ENCODE measurements around the gene TMPRSS7.

Gene TMPRSS7

DNA sequence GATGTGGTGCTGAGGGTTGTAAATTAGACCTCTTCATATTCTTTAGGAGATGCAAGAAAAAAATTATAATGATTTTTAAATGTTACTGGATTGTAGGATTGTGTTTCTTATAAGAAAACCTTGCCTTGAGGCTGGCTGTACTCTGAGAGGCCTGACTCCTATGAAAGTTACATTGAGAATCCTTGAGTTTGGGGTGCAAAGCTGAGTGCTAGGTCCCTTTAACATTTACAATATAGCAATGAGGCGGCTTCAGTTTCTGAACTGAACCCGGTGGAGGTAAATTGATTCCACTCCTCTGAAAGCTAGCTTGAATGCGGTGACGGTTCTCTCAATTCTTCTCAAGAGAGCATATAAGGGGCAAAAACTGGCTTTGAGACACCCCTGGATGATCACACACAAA, at the start of gene TMPRSS7:
TMPRSS7 (plus strand) TSS at position 301 of the 400 bp plus-strand sequence. CDS start 110 bp downstream, outside the sequence.
- no peak for DNase-seq (ENCODE audit: low read depth, low spot score)

DNA sequence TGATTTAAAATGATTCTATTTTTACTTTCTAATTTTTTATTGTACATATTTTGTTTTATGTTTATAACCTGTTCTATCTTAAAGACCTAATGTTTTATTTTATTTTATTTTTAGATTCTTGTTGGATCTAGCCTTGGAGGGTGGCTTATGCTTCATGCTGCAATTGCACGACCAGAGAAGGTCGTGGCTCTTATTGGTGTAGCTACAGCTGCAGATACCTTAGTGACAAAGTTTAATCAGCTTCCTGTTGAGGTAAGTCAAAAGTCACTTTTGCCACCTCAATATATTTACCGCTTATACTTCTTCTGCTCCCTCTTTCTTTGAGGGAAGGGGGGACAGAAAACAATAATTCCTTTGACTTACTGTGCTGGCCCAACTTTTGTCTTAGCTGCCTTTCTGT, 47.7 kb upstream of the TMPRSS7 start:
- no peak for DNase-seq (ENCODE audit: low read depth, low spot score)

GRCh38 chr3:111989061-111989678, 45.4 kb upstream of the TMPRSS7 start:
- DNase-seq (ENCODE audit: low read depth, low spot score): no peak

GRCh38 chr3:111993038-111993437, 41.5 kb upstream of the TMPRSS7 start:
- peak; percentile 25 for DNase-seq (ENCODE audit: low read depth, low spot score)

GRCh38 chr3:111998636-111999483, 35.7 kb upstream of the TMPRSS7 start, which contains the start of gene TAGLN3:
Gene TAGLN3, plus strand, starts transcription at chr3:111998922. Its CDS starts 501 bp downstream, at chr3:111999423.
- peak; percentile 91 for DNase-seq (ENCODE audit: low read depth, low spot score)

DNA sequence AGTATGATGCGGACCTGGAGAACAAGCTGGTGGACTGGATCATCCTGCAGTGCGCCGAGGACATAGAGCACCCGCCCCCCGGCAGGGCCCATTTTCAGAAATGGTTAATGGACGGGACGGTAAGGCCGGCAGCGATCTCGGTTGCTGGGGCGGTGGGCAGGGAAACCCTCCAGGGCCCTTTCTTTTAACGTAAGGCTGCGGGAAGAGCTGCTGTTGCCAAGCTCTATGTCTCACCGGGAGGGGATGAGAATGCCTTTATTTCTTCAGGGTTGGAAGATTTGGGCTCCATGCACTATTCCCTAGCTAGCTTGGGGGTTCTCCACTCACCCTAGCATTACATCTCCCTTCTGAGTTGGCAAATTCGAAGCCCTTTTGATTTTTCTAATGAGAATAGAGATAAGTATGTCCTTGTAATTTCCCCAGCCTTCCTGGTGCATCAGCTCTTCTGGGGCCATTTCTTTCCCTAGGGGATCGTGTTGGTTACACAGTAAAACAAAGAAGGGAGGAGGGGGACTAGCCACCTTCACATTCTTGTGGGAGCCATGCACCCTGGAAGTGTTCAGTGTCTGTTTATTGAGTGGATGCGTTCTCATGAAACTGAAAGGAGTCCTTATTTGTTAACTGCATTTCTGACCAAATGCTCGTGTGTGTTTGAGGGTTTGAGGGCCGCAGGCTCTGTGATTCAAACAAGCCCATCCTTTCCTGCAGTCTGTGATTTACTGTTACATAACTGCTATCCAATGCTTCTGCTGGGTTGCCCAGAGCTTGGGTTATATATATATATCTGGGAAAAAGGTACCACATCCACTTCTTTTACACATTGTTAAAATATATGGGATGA, 34.8 kb upstream of the TMPRSS7 start:
- DNase-seq (ENCODE audit: low read depth, low spot score): peak; percentile 13

DNA sequence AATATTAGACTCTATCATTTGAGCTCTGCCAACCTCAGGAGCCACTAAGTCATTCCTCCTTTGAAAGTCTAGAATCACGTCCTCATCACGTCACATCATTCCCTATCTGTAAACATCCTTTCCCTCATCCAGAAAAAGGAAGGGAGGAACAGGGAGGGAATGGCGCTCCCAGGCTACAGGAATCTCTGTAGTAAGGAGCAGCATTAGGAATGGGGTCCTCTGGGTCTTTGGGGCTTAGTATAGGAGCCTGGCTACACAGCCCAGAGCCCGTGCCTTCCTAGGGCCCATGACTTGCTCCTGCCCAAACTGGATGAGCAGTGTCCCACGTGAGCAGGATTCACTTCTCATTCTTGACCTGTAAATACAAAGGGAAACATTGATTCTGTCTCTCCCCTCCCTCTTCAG, 34.2 kb upstream of the TMPRSS7 start:
- no peak for DNase-seq (ENCODE audit: low read depth, low spot score)

GRCh38 chr3:112000966-112001365, 33.6 kb upstream of the TMPRSS7 start:
- DNase-seq (ENCODE audit: low read depth, low spot score): peak; percentile 89

GRCh38 chr3:112001526-112001925, 33.0 kb upstream of the TMPRSS7 start:
- DNase-seq (ENCODE audit: low read depth, low spot score): peak; percentile 55

- DNase-seq (ENCODE audit: low read depth, low spot score): no peak
Observed at GRCh38 chr3:112002096-112002971, 32.2 kb upstream of the TMPRSS7 start.

DNA sequence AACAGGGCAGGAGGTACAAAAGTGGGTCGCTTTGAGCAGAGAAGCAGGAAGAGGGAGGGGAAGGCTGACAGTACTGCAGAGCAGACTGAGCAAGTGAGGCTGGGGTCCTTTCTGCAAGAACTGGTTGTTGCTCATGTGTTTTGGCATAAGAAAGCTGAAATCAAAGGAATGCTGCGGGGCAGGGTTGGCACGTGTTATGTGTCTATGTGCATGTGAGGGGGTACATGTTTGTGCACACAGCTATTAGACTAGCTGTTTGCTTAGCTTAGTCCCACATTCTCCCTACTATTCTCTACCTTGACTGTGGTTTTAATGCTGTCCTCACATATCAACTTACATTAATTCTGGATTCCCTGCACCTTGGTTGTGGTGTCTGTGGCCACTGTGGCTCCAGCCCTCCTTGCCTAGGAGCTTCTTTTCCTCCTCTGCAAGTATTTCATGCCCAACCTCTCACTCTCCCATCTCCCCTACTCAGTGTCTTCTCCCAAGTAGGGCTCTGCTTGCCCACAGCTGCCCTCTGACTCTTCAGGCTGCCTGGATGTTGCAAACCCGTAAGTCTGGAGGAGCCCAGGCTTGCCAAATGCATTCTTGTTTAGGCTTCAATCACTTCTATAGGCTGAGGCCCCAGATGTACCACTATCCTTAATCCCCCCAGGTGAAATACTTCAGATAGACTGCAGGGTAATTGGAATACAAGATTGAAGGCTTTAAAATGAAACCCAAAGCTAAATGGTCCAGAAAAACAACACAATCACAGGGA, 31.0 kb upstream of the TMPRSS7 start:
- DNase-seq (ENCODE audit: low read depth, low spot score): no peak

DNA sequence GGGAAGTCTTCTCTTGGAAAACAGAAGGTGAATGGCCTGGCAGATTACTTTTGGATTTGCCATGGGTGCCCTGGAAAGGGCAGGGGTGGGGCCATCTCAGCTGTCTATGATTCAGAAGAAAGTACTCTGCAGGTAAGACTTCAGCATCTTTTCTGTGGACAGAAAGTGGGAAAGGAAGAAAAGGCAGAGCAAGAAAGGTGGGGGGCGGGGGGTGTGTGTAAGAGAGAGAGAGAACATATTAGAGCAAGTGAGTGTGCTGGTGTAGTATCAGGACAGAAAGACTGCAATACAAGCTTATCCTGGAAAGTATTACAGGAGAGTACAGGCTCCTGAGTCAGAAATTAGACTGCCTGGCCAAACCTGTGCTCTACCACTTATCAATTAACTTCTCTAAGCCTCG, 30.3 kb upstream of the TMPRSS7 start:
- no peak for DNase-seq (ENCODE audit: low read depth, low spot score)

DNA sequence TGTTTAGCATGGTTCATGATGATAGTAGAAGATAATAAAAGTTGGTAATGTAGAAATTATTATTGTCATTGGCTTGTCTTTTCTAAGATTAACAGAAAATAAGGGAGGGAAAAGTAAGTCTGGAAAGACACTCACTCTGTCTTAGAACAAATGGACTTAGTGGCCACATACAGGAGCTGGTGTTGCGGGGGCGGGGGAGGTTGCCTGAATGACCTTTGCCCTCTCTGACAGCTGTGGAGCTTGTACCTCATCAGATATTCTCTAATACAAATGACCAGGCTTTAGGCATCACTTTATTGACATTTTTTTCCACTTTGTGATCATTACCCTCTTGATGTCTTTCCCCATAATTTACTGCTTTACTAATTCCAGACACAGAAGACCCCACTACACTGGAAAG, 29.9 kb upstream of the TMPRSS7 start:
- no peak for DNase-seq (ENCODE audit: low read depth, low spot score)

DNA sequence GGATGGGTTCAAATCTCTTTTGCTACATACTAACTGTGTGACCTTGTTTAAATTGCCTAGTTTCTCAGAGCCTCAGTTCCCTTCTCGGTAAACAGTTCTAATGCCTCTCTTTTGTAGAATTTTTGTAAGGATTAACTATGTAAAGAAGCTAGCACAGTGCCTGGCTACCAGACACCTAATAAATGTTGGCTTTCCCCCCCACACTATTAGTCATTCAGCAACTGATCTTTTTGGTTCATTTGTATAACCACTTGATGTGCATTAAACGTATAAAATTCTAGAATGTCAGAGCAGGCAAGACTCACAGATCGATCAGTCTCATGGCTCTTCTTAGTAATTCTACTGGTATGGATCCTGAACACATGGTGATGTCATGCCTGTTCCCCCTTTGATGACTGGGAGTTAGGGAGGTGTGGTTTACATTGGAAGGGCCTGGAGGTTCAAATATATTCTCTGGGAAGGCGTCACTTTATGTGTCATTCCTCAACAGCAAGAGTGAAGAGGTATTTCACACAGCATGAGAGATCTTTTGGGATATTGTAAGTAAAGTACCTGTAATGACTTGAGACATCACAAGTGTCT, 29.4 kb upstream of the TMPRSS7 start:
- no peak for DNase-seq (ENCODE audit: low read depth, low spot score)

DNA sequence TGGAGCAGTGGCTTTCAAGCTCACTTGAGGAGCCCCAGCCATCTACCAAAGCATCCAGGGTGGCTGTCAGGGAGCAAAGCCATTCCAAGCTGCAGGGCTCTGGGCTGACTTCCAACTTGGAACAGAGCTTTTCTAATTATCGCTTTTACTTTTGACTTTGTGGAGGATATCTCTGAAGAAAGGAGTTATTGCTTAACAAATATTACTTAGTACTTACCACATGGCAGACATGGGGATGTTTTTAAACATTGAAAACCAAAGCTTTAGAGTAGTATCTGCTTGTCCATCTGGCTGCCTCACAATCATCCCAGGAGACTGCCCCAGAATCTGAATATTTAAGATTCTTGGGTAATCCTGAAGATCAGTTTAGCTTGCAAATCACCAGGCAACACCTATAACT, 26.9 kb upstream of the TMPRSS7 start:
- peak; percentile 43 for DNase-seq (ENCODE audit: low read depth, low spot score)

DNA sequence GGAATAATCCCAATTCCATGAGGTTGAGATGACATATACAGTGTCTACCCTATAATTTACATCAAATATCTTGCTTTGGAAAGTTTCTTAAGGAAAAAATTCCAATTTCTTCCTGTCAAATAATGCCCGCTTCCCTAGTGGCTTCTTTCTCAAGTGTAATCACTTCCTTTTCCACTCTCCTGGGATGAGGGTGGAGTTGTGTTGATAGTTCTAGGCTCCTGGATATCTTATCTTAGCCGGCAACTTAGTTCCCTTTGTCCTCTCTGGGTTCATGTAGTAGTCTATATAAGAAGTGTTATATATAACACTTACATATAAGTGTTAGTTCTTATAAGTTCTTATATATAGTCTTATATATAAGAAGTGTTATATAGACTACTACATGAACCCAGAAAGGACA, 24.9 kb upstream of the TMPRSS7 start:
- DNase-seq (ENCODE audit: low read depth, low spot score): no peak

DNA sequence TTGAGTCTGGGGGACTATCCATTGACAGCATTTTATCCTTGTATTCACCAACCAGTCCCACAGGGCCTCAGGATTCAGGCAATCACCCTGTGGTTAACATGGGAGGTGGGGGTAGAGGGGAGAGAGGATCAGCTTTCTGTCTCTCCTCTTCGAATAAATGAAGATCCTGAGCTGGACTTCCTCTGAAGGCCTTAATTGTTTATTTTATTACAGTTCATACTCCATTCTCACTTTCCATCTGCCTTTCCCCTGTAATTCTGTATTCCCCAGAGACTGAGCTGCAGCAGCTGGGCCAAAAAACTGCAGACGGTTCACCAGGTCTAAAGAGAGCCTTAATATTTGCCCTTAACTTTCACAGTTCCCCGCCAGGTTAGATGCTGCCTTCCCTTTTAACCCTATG, 23.9 kb upstream of the TMPRSS7 start:
- no peak for DNase-seq (ENCODE audit: low read depth, low spot score)

- no peak for DNase-seq (ENCODE audit: low read depth, low spot score)
Observed at GRCh38 chr3:112011376-112011940, 23.1 kb upstream of the TMPRSS7 start.

- DNase-seq (ENCODE audit: low read depth, low spot score): no peak
Observed at GRCh38 chr3:112012205-112012992, 22.1 kb upstream of the TMPRSS7 start.
